ENCODE data around the gene TRIM39.

DNA sequence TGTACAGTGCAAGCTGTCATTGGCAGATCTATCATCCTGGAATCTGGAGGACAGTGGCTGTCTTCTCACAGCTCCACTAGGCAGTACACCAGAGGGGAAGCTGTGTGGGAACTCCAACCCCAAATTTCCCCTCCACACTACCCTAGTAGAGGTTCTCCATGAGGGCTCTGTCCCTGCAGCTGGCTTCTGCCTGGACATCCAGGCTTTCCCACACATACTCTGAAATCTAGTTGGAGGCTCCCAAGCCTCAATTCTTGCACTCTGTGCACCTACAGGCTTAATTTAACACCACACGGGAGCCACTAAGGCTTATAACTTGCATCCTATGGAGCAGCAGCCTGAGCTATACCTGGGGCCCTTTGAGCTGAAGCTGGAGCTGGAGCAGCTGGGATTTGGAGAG is 43.0 kb upstream of the TRIM39 start:
- no peak for TF ChIP-seq POLR2AphosphoS5 (IDR thresholded peaks at IDR 0.05)
- TF ChIP-seq, protein P1, sequence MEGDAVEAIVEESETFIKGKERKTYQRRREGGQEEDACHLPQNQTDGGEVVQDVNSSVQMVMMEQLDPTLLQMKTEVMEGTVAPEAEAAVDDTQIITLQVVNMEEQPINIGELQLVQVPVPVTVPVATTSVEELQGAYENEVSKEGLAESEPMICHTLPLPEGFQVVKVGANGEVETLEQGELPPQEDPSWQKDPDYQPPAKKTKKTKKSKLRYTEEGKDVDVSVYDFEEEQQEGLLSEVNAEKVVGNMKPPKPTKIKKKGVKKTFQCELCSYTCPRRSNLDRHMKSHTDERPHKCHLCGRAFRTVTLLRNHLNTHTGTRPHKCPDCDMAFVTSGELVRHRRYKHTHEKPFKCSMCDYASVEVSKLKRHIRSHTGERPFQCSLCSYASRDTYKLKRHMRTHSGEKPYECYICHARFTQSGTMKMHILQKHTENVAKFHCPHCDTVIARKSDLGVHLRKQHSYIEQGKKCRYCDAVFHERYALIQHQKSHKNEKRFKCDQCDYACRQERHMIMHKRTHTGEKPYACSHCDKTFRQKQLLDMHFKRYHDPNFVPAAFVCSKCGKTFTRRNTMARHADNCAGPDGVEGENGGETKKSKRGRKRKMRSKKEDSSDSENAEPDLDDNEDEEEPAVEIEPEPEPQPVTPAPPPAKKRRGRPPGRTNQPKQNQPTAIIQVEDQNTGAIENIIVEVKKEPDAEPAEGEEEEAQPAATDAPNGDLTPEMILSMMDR (IDR thresholded peaks at IDR 0.05; ENCODE audit: poor library complexity, severe bottlenecking), result no peak
